Activated CD4-positive, alpha-beta T cell treated with anti-CD3 and anti-CD28 coated beads, Interleukin-2, amount 50 U/mL, for 24 hours (primary cell): Measurements from ENCODE around the gene GATA3.

ENCODE experiments used
- DNase-seq, 2 donors: peaks; one replicate each; pipeline ENCODE4 v3.0.0-alpha.2; 2020; ENCODE audit warnings: low read depth in 1 of 2, low spot score in 1 of 2

GATA3 gene

GRCh38 chr10:8037941-8038894 is 16.3 kb upstream of the GATA3 start:
- no peak for DNase-seq

- no peak for DNase-seq
Measured at GRCh38 chr10:8039321-8039881, 15.1 kb upstream of the GATA3 start.

GRCh38 chr10:8040651-8041050 is 13.8 kb upstream of the GATA3 start:
- DNase-seq: no peak

- DNase-seq: no peak
Measured at GRCh38 chr10:8041284-8041991, 13.1 kb upstream of the GATA3 start.

- no peak for DNase-seq
Measured at GRCh38 chr10:8041992-8042720, 12.3 kb upstream of the GATA3 start.

- no peak for DNase-seq
Measured at GRCh38 chr10:8042721-8043568, 11.5 kb upstream of the GATA3 start.

GRCh38 chr10:8043569-8044306 is 10.8 kb upstream of the GATA3 start:
- DNase-seq: no peak

- no peak for DNase-seq
Measured at GRCh38 chr10:8044331-8044907, 10.1 kb upstream of the GATA3 start.

GRCh38 chr10:8044908-8045725 is 9.4 kb upstream of the GATA3 start:
- no peak for DNase-seq

GRCh38 chr10:8045726-8046494 is 8.6 kb upstream of the GATA3 start:
- no peak for DNase-seq

GRCh38 chr10:8047452-8048280 is 6.8 kb upstream of the GATA3 start:
- no peak for DNase-seq

- DNase-seq: peak in 1 of 2 donors; percentile 23
Measured at GRCh38 chr10:8048281-8049008, 6.0 kb upstream of the GATA3 start.

GRCh38 chr10:8049045-8049864 is 5.2 kb upstream of the GATA3 start:
- DNase-seq: no peak

GRCh38 chr10:8049865-8050555 is 4.5 kb upstream of the GATA3 start:
- DNase-seq: no peak
